ENCODE measurements around the gene PRXL2C.

The PRXL2C gene

DNA sequence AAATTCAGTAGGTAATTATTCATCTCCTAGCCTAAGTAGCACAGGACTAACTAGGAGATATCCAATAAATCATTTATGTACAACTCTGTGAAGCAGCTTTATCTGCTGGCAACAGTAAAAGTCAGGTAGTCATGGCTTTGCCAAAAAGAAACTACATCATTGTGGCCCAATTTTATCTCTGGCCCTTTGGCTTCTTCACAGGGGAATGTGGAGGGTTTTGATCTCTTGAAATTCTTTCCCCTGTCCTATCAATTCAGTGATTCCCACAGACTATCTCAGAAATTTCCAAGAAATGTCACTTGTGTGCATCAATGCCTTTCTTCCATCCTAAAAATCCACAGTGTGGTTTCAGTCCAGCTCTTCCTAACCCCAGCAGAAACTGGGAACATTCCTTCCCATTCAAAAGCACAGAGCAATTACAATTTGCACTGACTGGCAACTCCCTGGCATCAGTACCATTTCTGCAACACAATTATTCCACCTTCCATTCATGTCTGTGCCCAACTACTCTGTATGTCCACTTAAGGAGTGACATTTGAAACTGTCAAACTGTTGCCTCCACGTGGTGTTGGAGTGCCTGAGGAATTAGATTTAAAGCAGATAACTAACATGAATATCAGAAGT is 42.0 kb downstream of the PRXL2C start:
- in situ Hi-C loops (cut with HindIII; ENCODE audit: low sequenced_read_pairs), result no loop called here

DNA sequence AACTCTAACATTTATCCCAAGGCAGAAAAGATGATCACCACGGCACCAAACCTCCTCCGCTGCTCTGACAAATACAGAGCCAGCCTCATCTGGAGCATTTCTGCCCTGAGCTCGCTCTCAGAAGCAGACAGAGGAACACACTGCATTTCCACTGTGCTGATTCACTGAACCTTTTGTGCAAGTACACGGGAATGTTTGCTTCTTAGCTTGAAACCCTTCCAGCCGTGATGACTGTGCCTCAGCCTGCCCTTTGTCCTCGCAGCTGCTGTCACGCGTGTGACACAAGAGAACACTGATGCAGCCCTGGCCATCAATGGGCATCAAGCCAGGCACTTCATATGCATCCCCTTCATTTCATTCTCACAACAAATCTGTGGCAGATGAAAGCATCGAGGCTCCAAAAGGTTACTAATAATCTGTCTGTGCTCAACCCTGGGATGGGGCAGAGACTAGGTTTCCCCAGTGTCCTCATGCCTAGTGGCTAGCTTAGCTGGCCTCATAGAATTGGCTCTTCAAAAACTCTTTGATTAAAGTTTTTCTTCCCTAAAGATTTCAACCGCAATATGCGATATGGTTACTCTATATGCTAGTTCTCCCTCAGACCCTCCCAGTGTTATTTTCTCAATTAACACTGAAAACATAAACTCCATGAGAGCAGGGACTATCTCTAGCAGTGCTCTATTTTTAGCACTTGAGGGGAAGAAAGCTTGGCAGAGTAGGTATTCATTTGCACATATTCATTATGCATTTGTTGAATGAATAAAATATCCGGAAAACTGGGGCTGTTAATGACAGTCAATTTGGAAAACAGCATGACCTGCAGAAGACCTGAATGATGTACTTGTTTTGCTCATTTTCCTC is 42.8 kb downstream of the PRXL2C start:
- in situ Hi-C loops (cut with HindIII; ENCODE audit: low sequenced_read_pairs), result no loop called here

DNA sequence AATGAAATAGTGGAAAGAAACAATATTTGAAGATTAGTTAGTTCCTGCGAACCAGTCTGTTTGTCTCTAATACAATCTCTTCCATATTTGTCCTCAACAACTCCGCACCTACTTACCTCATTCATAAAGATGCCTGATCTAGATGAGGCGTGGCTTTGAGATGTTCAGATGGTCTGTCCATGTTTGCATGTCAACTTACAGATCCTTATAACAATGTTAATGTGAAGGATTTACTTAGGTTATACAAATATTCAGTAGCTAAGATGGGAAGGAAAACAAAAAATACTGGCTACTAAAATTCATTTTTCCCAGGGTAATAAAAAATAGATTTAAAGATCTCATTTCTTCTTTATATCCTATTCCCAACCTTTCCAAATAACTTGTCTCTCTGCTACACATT is 43.8 kb downstream of the PRXL2C start:
- in situ Hi-C loops (cut with HindIII; ENCODE audit: low sequenced_read_pairs), result no loop called here

- in situ Hi-C loops (cut with HindIII; ENCODE audit: low sequenced_read_pairs), result no loop called here
These were observed 45.4 kb downstream of the PRXL2C start for GRCh38 chr9:96609732-96610131.

GRCh38 chr9:96607971-96608370 is 47.1 kb downstream of the PRXL2C start:
- in situ Hi-C loops (cut with HindIII; ENCODE audit: low sequenced_read_pairs), result no loop called here

DNA sequence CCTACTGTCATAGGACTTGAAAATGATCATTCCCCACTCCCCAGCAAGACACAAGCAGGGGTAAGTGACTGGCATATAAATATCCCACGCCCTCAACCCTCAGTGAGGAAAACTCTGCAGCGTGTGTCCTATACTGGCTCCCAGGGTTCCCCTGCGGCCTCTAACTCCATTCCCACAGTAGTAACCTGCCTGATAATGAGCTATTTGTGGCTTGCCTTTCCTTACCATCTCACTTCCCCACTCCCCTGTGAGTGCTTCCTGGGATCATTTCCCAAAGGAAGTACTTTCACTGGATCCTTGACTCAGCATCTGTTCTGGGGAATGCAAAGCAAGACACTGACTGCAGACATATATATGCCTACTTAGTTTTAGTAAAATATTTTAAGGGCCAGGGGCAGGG is 49.8 kb downstream of the PRXL2C start:
- in situ Hi-C loops (cut with HindIII; ENCODE audit: low sequenced_read_pairs), result no loop called here

DNA sequence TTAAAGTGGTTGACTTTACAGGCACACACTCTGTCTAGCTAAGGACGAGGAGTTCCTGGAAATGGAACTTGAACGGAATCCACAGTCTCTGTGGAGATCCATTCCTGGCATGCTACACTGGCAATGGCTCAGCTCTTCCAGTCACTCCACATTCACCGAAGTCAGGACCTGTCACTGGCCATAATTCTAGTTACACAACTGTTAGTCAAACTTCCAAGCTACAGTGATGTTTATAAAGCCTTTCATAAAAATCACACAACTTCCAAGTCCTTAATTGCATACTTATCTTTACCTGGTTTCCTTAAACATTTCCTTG is 51.2 kb downstream of the PRXL2C start:
- in situ Hi-C loops (cut with HindIII; ENCODE audit: low sequenced_read_pairs), result no loop called here

DNA sequence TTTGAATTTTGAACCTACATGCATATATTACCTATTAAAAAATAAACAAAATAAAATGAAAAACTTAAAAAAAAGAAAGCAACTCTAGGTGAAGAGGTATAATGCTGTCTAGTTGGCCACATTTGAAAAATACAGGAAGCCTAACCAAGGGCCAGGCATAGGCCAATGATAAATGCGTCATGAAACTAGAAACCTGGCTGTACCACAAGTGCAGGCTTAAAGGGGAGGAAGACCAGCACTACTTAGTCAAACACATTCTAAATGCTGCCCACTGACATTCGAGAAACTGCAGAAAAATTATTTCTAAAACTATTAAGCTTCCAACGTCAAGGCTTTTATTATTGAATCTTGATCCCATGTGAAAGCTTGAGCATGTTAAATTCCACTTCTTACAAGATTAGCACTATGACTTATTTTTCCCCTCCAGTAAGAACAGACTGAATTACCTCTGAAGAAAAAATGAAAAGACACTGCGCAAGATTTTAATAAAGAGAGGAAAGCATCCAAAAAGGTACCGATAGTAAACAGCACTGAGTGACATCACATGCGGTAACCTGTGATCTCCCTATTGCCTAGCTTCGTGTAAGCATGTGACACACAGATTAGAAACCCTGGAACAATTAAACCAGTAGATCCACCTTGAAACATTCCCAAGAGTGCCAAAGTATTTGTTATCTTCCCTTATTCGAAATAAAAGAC is 51.7 kb downstream of the PRXL2C start:
- in situ Hi-C loops (cut with HindIII; ENCODE audit: low sequenced_read_pairs), result no loop called here

DNA sequence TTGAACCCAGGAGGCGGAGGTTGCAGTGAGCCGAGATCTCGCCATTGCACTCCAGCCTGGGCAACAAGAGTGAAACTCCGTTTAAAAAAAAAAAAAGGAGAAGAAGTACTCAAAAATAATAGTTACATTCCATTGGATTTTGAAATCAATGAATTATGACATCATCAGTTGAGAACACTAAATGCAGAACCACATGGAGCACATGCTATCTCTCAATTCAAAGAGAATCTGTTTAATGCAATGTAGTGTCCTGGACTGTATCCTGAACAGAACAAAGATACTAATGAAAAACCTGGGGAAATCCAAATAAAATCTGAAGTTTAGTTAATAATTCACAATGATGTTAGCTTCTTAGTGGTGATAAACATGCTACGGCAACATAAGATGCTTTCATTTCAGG is 55.8 kb downstream of the PRXL2C start:
- in situ Hi-C loops (cut with HindIII; ENCODE audit: low sequenced_read_pairs), result no loop called here

GRCh38 chr9:96596601-96597111 is 58.5 kb downstream of the PRXL2C start:
- in situ Hi-C loops (cut with HindIII; ENCODE audit: low sequenced_read_pairs), result no loop called here
